PC-9 (cell line): ENCODE data around the gene PLA2G2C. TPM values are rescaled to one million over a fixed set of nuclear protein-coding genes. Genes with fewer than 3 reads are reported as not detected.

Source experiments
- BruUV-seq: library from RNA; stranded (reverse); fragments of 400-500 nt; replicated peaks from 2 replicates; lab custom pipeline; 2021; lab: Mats Ljungman, UMichigan
- CTCF ChIA-PET: fragments of 300-600 bp; sonication (Branson Sonifier 250); formaldehyde crosslinking; loops from one replicate; lab custom pipeline; 2022; ENCODE audit warnings: antibody characterized with exemption; lab: Charles Lee
- POLR2A ChIA-PET: fragments of 300-600 bp; sonication (Branson Sonifier 250); formaldehyde crosslinking; loops from one replicate; lab custom pipeline; 2022; ENCODE audit warnings: antibody characterized with exemption; ENCODE audit not compliant: unreplicated experiment; lab: Charles Lee
- DNase-seq, 2 experiments: peaks; one replicate each; pipeline versions ENCODE4 v3.0.0 to v3.0.0-alpha.2; 2015 to 2022; ENCODE audit warnings: mixed read lengths in 1 of 2
- H2AFZ ChIP-seq: fragments of 200-600 bp; sonication (generic); 2 replicates; pipeline ENCODE4 v1.8.1; 2017; ENCODE audit warnings: antibody characterized with exemption
- H3F3A ChIP-seq: fragments of 200-600 bp; sonication (generic); 2 replicates; pipeline ENCODE4 v1.8.1; 2017; ENCODE audit warnings: antibody characterized with exemption, mild to moderate bottlenecking, low read depth; ENCODE audit not compliant: insufficient read depth
- H3K27ac ChIP-seq: fragments of 200-600 bp; sonication (generic); 2 replicates; pipeline ENCODE4 v1.6.1; 2016; ENCODE audit warnings: mixed run types
- H3K27me3 ChIP-seq: fragments of 200-600 bp; sonication (generic); 2 replicates; pipeline ENCODE4 v1.6.1; 2016; ENCODE audit warnings: low read depth, mixed run types; ENCODE audit not compliant: insufficient read depth
- H3K36me3 ChIP-seq: fragments of 200-600 bp; sonication (generic); 2 replicates; pipeline ENCODE4 v1.6.1; 2016; ENCODE audit warnings: low read depth, mixed run types
- H3K4me1 ChIP-seq: fragments of 200-600 bp; sonication (generic); replicated peaks from 2 replicates; pipeline ENCODE4 v1.6.1; 2016; ENCODE audit warnings: mixed run types; ENCODE audit not compliant: insufficient read depth
- H3K4me2 ChIP-seq: fragments of 200-600 bp; sonication (generic); 2 replicates; pipeline ENCODE4 v1.6.1; 2017; ENCODE audit warnings: mixed run types
- H3K4me3 ChIP-seq: fragments of 200-600 bp; sonication (generic); 2 replicates; pipeline ENCODE4 v1.6.1; 2016; ENCODE audit warnings: mixed run types
- H3K79me2 ChIP-seq: fragments of 200-600 bp; sonication (generic); 2 replicates; pipeline ENCODE4 v1.6.1; 2017; ENCODE audit warnings: low read depth, mixed run types
- H3K9me2 ChIP-seq: fragments of 200-600 bp; sonication (generic); 2 replicates; pipeline ENCODE4 v1.8.1; 2017; ENCODE audit warnings: mild to moderate bottlenecking; ENCODE audit not compliant: insufficient read depth
- H3K9me3 ChIP-seq: fragments of 200-600 bp; sonication (generic); 2 replicates; pipeline ENCODE4 v1.8.1; 2016; ENCODE audit warnings: low read depth; ENCODE audit not compliant: insufficient read depth
- H4K20me1 ChIP-seq: fragments of 200-600 bp; sonication (generic); 2 replicates; pipeline ENCODE4 v1.8.1; 2017; ENCODE audit not compliant: insufficient read depth
- CTCF ChIP-seq: fragments of 200-600 bp; sonication (generic); conservative IDR thresholded peaks from 2 replicates; pipeline ENCODE4 v1.6.1; 2017; ENCODE audit warnings: mixed run types, antibody characterized with exemption, mild to moderate bottlenecking, moderate library complexity
- EZH2 ChIP-seq: fragments of 200-600 bp; sonication (generic); IDR thresholded peaks from 2 replicates; pipeline ENCODE4 v1.8.0; 2017; ENCODE audit warnings: antibody characterized with exemption, low read depth
- intact Hi-C: fragments of 100-400 bp; cut with micrococcal nuclease; formaldehyde crosslinking; loops from one replicate; pipeline ENCODE4 v1.10.0; 2022; ENCODE audit not compliant: unreplicated experiment
- total RNA-seq: library from RNA; stranded (reverse); gene quantifications from 2 replicates; pipeline ENCODE4 v1.2.3, GENCODE V29; 2021

The PLA2G2C gene
- total RNA-seq, 1 experiment from 2014 or later, result 0.55 TPM

GRCh38 chr1:20139776-20140612 lies 46.3 kb downstream of the PLA2G2C start:
- peaks cover 50% of the 10 kb centered on the region for H3K4me1 ChIP-seq
- intact Hi-C loops, result loop anchor here (5.0 kb wide), 1 partner anchor 38 kb away; no protein-coding TSS in a partner anchor
- POLR2A ChIA-PET, result no interaction called here
- H3K4me2 ChIP-seq, result peak overlapping the region; percentile 36
- H3K79me2 ChIP-seq, result no peaks in the 10 kb centered on the region
- no peaks in the 10 kb centered on the region for H3K36me3 ChIP-seq
- no peak overlapping the region for H2AFZ ChIP-seq
- H3K9me2 ChIP-seq, result no peaks in the 10 kb centered on the region
- peaks cover 7% of the 10 kb centered on the region; the same call in 1 of the 2 replicates for H3F3A ChIP-seq
- H3K27ac ChIP-seq, result no peak overlapping the region
- no peaks in the 10 kb centered on the region for H4K20me1 ChIP-seq
- TF ChIP-seq CTCF (no peak), EZH2 (no peak)
- CTCF ChIA-PET, result no interaction called here
- no peak for DNase-seq
- no TSS peak for BruUV-seq
- no peak overlapping the region for H3K4me3 ChIP-seq
- no peaks in the 10 kb centered on the region for H3K27me3 ChIP-seq
- no peaks in the 10 kb centered on the region for H3K9me3 ChIP-seq

- Histone ChIP-seq H3K79me2 (no peaks in the 10 kb centered on the region), H2AFZ (no peak within 1 kb of the TSS), H3K4me2 (peak within 1 kb of the TSS; percentile 36), H4K20me1 (no peaks in the 10 kb centered on the region), H3K27me3 (no peaks in the 10 kb centered on the region), H3F3A (peaks cover 7% of the 10 kb centered on the region; the same call in 1 of the 2 replicates), H3K9me3 (no peaks in the 10 kb centered on the region), H3K9me2 (no peaks in the 10 kb centered on the region), H3K27ac (peak within 1 kb of the TSS; percentile 61; the same call in 1 of the 2 replicates), H3K4me3 (no peak within 1 kb of the TSS), H3K4me1 (peaks cover 50% of the 10 kb centered on the region), H3K36me3 (no peaks in the 10 kb centered on the region)
- POLR2A ChIA-PET, result no interaction called here
- intact Hi-C loops, result loop anchor here (5.0 kb wide), 1 partner anchor 37 kb away; no protein-coding TSS in a partner anchor
- peak in 1 of 2 experiments; percentile 78 for DNase-seq
- no TSS peak for BruUV-seq
- CTCF ChIA-PET, result no interaction called here
- TF ChIP-seq CTCF (no peak), EZH2 (no peak)
Measured at GRCh38 chr1:20138961-20139550, 47.3 kb downstream of the PLA2G2C start, which contains the start of gene PLA2G2F. PLA2G2F (plus strand) TSS chr1:20139323; CDS start chr1:20139428, 105 bp downstream.

GRCh38 chr1:20138346-20138745 lies 48.0 kb downstream of the PLA2G2C start:
- Histone ChIP-seq H3K4me1 (peaks cover 50% of the 10 kb centered on the region), H3K79me2 (no peaks in the 10 kb centered on the region), H3F3A (peaks cover 7% of the 10 kb centered on the region; the same call in 1 of the 2 replicates), H3K9me2 (no peaks in the 10 kb centered on the region), H4K20me1 (no peaks in the 10 kb centered on the region), H2AFZ (no peak overlapping the region), H3K27ac (peak overlapping the region; percentile 61; the same call in 1 of the 2 replicates), H3K9me3 (no peaks in the 10 kb centered on the region), H3K4me2 (peak overlapping the region; percentile 36; the same call in 1 of the 2 replicates), H3K4me3 (no peak overlapping the region), H3K36me3 (no peaks in the 10 kb centered on the region), H3K27me3 (no peaks in the 10 kb centered on the region)
- BruUV-seq, result no TSS peak
- CTCF ChIA-PET, result no interaction called here
- no peak for TF ChIP-seq CTCF
- no peak for TF ChIP-seq EZH2
- POLR2A ChIA-PET, result no interaction called here
- no peak for DNase-seq
- intact Hi-C loops, result loop anchor here (5.0 kb wide), 1 partner anchor 36 kb away; no protein-coding TSS in a partner anchor
